Measurements from ENCODE around the gene CERK.

CERK gene

GRCh38 chr22:46676881-46677280 lies 61.2 kb downstream of the CERK start:
- no peak for FAIRE-seq

- no peak for FAIRE-seq
Observed at GRCh38 chr22:46676479-46676878, 61.6 kb downstream of the CERK start.

GRCh38 chr22:46675938-46676337 lies 62.1 kb downstream of the CERK start:
- FAIRE-seq, result no peak

- no peak for FAIRE-seq
Observed at GRCh38 chr22:46675479-46675878, 62.6 kb downstream of the CERK start.

- FAIRE-seq, result no peak
Observed at GRCh38 chr22:46674906-46675305, 63.1 kb downstream of the CERK start.

- no peak for FAIRE-seq
Observed at GRCh38 chr22:46674367-46674781, 63.7 kb downstream of the CERK start.

- FAIRE-seq, result no peak
Observed at GRCh38 chr22:46673662-46674236, 64.3 kb downstream of the CERK start.

- no peak for FAIRE-seq
Observed at GRCh38 chr22:46673205-46673604, 64.8 kb downstream of the CERK start.

- no peak for FAIRE-seq
Observed at GRCh38 chr22:46672731-46673130, 65.3 kb downstream of the CERK start.

GRCh38 chr22:46671824-46672432 lies 66.1 kb downstream of the CERK start:
- FAIRE-seq, result no peak

GRCh38 chr22:46669201-46669600 lies 68.9 kb downstream of the CERK start:
- no peak for FAIRE-seq

- no peak for FAIRE-seq
Observed at GRCh38 chr22:46668116-46668515, 69.9 kb downstream of the CERK start.

GRCh38 chr22:46667245-46667623 lies 70.8 kb downstream of the CERK start:
- no peak for FAIRE-seq

GRCh38 chr22:46666577-46667244 lies 71.3 kb downstream of the CERK start:
- no peak for FAIRE-seq

GRCh38 chr22:46665751-46666280 lies 72.2 kb downstream of the CERK start:
- no peak for FAIRE-seq

GRCh38 chr22:46665151-46665695 lies 72.8 kb downstream of the CERK start:
- no peak for FAIRE-seq

GRCh38 chr22:46664301-46664855 lies 73.7 kb downstream of the CERK start:
- no peak for FAIRE-seq

- no peak for FAIRE-seq
Observed at GRCh38 chr22:46663436-46664100, 74.5 kb downstream of the CERK start.

GRCh38 chr22:46663001-46663400 lies 75.1 kb downstream of the CERK start:
- FAIRE-seq, result no peak

- no peak for FAIRE-seq
Observed at GRCh38 chr22:46662226-46662625, 75.8 kb downstream of the CERK start.

- FAIRE-seq, result no peak
Observed at GRCh38 chr22:46661221-46661851, 76.7 kb downstream of the CERK start.

- FAIRE-seq, result no peak
Observed at GRCh38 chr22:46660604-46661201, 77.3 kb downstream of the CERK start.

Measured in A204.1 (cell line).